ENCODE measurements around the gene GRB10. TPM values are rescaled to one million over a fixed set of nuclear protein-coding genes. Genes with fewer than 3 reads are reported as not detected.

GRB10 gene
- total RNA-seq, 5 donors from 2014 or later (not counting 1 experiment from before 2014, with no cell fraction given): 7.1 to 11.1 (median 10.1) TPM

- Mint-ChIP-seq H3K4me1 (peaks cover 0 to 7% (median 0%) of the 10 kb centered on the region in 3 donors), H3K4me3 (no peak overlapping the region), H3K9me3 (peaks cover 0 to 3% (median 0%) of the 10 kb centered on the region in 3 donors), H3K36me3 (no peaks in the 10 kb centered on the region), H3K27me3 (peaks cover 4 to 5% of the 10 kb centered on the region in 2 donors), H3K27ac (no peak overlapping the region)
- DNase-seq (no peak), ATAC-seq (replicated peaks in 1 of 4) (no peak)
- Histone ChIP-seq H3K9me3 (no peaks in the 10 kb centered on the region), H3K27me3 (replicated peaks in 1 of 2; ENCODE audit: control insufficient read depth in 2 of 2, extremely low read depth in 1 of 2, insufficient read depth in 2 of 2, low read length in 1 of 2) (peaks cover 0 to 5% of the 10 kb centered on the region in 2 experiments), H3K4me3 (ENCODE audit: control insufficient read depth in 1 of 2, extremely low read depth in 1 of 2, low read length in 1 of 2) (no peak overlapping the region), H3K27ac (ENCODE audit: low read length) (no peak overlapping the region), H3K36me3 (ENCODE audit: control insufficient read depth in 2 of 2, extremely low read depth in 1 of 2, insufficient read depth in 1 of 2, low read length in 1 of 2) (no peaks in the 10 kb centered on the region), H3K4me1 (ENCODE audit: control insufficient read depth in 1 of 2, extremely low read depth in 1 of 2, insufficient read depth in 2 of 2, low read length in 2 of 2) (no peaks in the 10 kb centered on the region)
- ChIA-PET POLR2A (no interaction called here), CTCF (no interaction called here)
- 71% methylated on average over 3 of the region's 3 CpGs for WGBS (ENCODE audit: insufficient coverage)
Observed at GRCh38 chr7:50814166-50814565, 31.5 kb upstream of the GRB10 start.

- Mint-ChIP-seq H3K4me3 (no peak overlapping the region), H3K27ac (no peak overlapping the region), H3K9me3 (peaks cover 0 to 3% (median 0%) of the 10 kb centered on the region in 3 donors), H3K36me3 (no peaks in the 10 kb centered on the region), H3K27me3 (peaks cover 4 to 7% of the 10 kb centered on the region in 2 donors), H3K4me1 (peaks cover 0 to 7% (median 0%) of the 10 kb centered on the region in 3 donors)
- H3K4me1 ChIP-seq (ENCODE audit: control insufficient read depth in 1 of 2, extremely low read depth in 1 of 2, insufficient read depth in 2 of 2, low read length in 2 of 2): no peaks in the 10 kb centered on the region
- no peaks in the 10 kb centered on the region for H3K36me3 ChIP-seq (ENCODE audit: control insufficient read depth in 2 of 2, extremely low read depth in 1 of 2, insufficient read depth in 1 of 2, low read length in 1 of 2)
- whole genome bisulfite sequencing (ENCODE audit: insufficient coverage): 86% methylated on average over 1 of the region's 1 CpG
- peaks cover 0 to 5% of the 10 kb centered on the region in 2 experiments for H3K27me3 ChIP-seq (replicated peaks in 1 of 2; ENCODE audit: control insufficient read depth in 2 of 2, extremely low read depth in 1 of 2, insufficient read depth in 2 of 2, low read length in 1 of 2)
- ChIA-PET CTCF (no interaction called here), POLR2A (no interaction called here)
- no peak overlapping the region for H3K27ac ChIP-seq (ENCODE audit: low read length)
- no peak overlapping the region for H3K4me3 ChIP-seq (ENCODE audit: control insufficient read depth in 1 of 2, extremely low read depth in 1 of 2, low read length in 1 of 2)
- no peak for DNase-seq
- ATAC-seq (replicated peaks in 1 of 4): no peak
- H3K9me3 ChIP-seq: no peaks in the 10 kb centered on the region
Observed at GRCh38 chr7:50812841-50813475, 30.3 kb upstream of the GRB10 start.

DNA sequence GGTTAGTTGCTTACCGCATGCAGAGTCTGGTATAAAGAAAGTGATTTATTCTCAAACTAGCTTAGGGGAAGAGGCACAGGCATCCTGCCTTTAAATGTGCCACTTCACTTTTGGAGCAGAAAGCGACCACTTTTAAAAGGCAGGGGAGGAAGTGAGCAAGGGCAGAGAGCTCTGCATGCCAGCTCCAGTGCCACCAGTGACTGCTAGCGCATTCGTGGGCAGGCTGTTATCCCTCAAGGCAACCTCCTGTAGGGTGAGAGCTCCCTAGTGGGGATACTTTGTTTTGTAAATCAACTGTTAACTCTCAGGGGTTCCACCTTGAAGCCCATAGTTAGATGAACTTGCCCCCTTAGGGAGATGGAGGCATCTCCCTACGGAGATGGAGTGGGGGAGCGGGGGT is 29.4 kb upstream of the GRB10 start:
- POLR2A ChIA-PET: no interaction called here
- H3K9me3 ChIP-seq: no peaks in the 10 kb centered on the region
- H3K4me3 ChIP-seq (ENCODE audit: control insufficient read depth in 1 of 2, extremely low read depth in 1 of 2, low read length in 1 of 2): no peak overlapping the region
- Mint-ChIP-seq H3K4me3 (no peak overlapping the region), H3K36me3 (no peaks in the 10 kb centered on the region), H3K4me1 (peaks cover 0 to 7% (median 0%) of the 10 kb centered on the region in 3 donors), H3K27ac (no peak overlapping the region), H3K27me3 (peaks cover 5 to 7% of the 10 kb centered on the region in 2 donors), H3K9me3 (peaks cover 0 to 3% (median 0%) of the 10 kb centered on the region in 3 donors)
- CTCF ChIA-PET: no interaction called here
- WGBS (ENCODE audit: insufficient coverage): 67% methylated on average over 3 of the region's 6 CpGs
- H3K27ac ChIP-seq (ENCODE audit: low read length): no peak overlapping the region
- no peaks in the 10 kb centered on the region for H3K36me3 ChIP-seq (ENCODE audit: control insufficient read depth in 2 of 2, extremely low read depth in 1 of 2, insufficient read depth in 1 of 2, low read length in 1 of 2)
- DNase-seq: no peak
- ATAC-seq (replicated peaks in 1 of 4): peak in 1 of 4 experiments; percentile 34
- H3K27me3 ChIP-seq (replicated peaks in 1 of 2; ENCODE audit: control insufficient read depth in 2 of 2, extremely low read depth in 1 of 2, insufficient read depth in 2 of 2, low read length in 1 of 2): peaks cover 0 to 5% of the 10 kb centered on the region in 2 experiments
- no peaks in the 10 kb centered on the region for H3K4me1 ChIP-seq (ENCODE audit: control insufficient read depth in 1 of 2, extremely low read depth in 1 of 2, insufficient read depth in 2 of 2, low read length in 2 of 2)

GRCh38 chr7:50808282-50808888 is 25.7 kb upstream of the GRB10 start:
- no peaks in the 10 kb centered on the region for H3K9me3 Mint-ChIP-seq
- H3K9me3 ChIP-seq: no peaks in the 10 kb centered on the region
- H3K4me3 Mint-ChIP-seq: no peak overlapping the region
- H3K4me3 ChIP-seq (ENCODE audit: control insufficient read depth in 1 of 2, extremely low read depth in 1 of 2, low read length in 1 of 2): no peak overlapping the region
- CTCF ChIA-PET: no interaction called here
- H3K36me3 ChIP-seq (ENCODE audit: control insufficient read depth in 2 of 2, extremely low read depth in 1 of 2, insufficient read depth in 1 of 2, low read length in 1 of 2): no peaks in the 10 kb centered on the region
- WGBS (ENCODE audit: insufficient coverage): 86% methylated on average over 14 of the region's 14 CpGs
- H3K27ac ChIP-seq (ENCODE audit: low read length): no peak overlapping the region
- H3K27me3 Mint-ChIP-seq: peaks cover 2 to 4% of the 10 kb centered on the region in 2 donors
- peaks cover 0 to 5% of the 10 kb centered on the region in 2 experiments for H3K27me3 ChIP-seq (replicated peaks in 1 of 2; ENCODE audit: control insufficient read depth in 2 of 2, extremely low read depth in 1 of 2, insufficient read depth in 2 of 2, low read length in 1 of 2)
- no peaks in the 10 kb centered on the region for H3K36me3 Mint-ChIP-seq
- DNase-seq: no peak
- ATAC-seq (replicated peaks in 1 of 4): no peak
- POLR2A ChIA-PET: no interaction called here
- H3K27ac Mint-ChIP-seq: no peak overlapping the region
- H3K4me1 ChIP-seq (ENCODE audit: control insufficient read depth in 1 of 2, extremely low read depth in 1 of 2, insufficient read depth in 2 of 2, low read length in 2 of 2): no peaks in the 10 kb centered on the region
- peaks cover 0 to 7% (median 0%) of the 10 kb centered on the region in 3 donors for H3K4me1 Mint-ChIP-seq

- CTCF ChIA-PET: no interaction called here
- Histone ChIP-seq H3K27me3 (replicated peaks in 1 of 2; ENCODE audit: control insufficient read depth in 2 of 2, extremely low read depth in 1 of 2, insufficient read depth in 2 of 2, low read length in 1 of 2) (peaks cover 0 to 5% of the 10 kb centered on the region in 2 experiments), H3K27ac (ENCODE audit: low read length) (no peak overlapping the region), H3K36me3 (ENCODE audit: control insufficient read depth in 2 of 2, extremely low read depth in 1 of 2, insufficient read depth in 1 of 2, low read length in 1 of 2) (no peaks in the 10 kb centered on the region), H3K4me3 (ENCODE audit: control insufficient read depth in 1 of 2, extremely low read depth in 1 of 2, low read length in 1 of 2) (no peak overlapping the region), H3K4me1 (ENCODE audit: control insufficient read depth in 1 of 2, extremely low read depth in 1 of 2, insufficient read depth in 2 of 2, low read length in 2 of 2) (no peaks in the 10 kb centered on the region), H3K9me3 (no peaks in the 10 kb centered on the region)
- Mint-ChIP-seq H3K9me3 (no peaks in the 10 kb centered on the region), H3K4me1 (peaks cover 0 to 5% (median 0%) of the 10 kb centered on the region in 3 donors), H3K27ac (no peak overlapping the region), H3K36me3 (no peaks in the 10 kb centered on the region), H3K27me3 (peaks cover 3 to 4% of the 10 kb centered on the region in 2 donors), H3K4me3 (no peak overlapping the region)
- ATAC-seq (replicated peaks in 1 of 4) (no peak), DNase-seq (no peak)
- POLR2A ChIA-PET: interaction anchor here in 1 of 2 donors (0.6 kb wide), 1 partner anchor 99 kb away, joined by 3 read pairs; no protein-coding TSS in a partner anchor
- 83% methylated on average over 9 of the region's 14 CpGs for WGBS (ENCODE audit: insufficient coverage)
Observed at GRCh38 chr7:50807026-50807730, 24.5 kb upstream of the GRB10 start.

- POLR2A ChIA-PET: no interaction called here
- no peak overlapping the region for H3K27ac ChIP-seq (ENCODE audit: low read length)
- H3K27me3 ChIP-seq (replicated peaks in 1 of 2; ENCODE audit: control insufficient read depth in 2 of 2, extremely low read depth in 1 of 2, insufficient read depth in 2 of 2, low read length in 1 of 2): peaks cover 0 to 5% of the 10 kb centered on the region in 2 experiments
- ATAC-seq (replicated peaks in 1 of 4) (no peak), DNase-seq (no peak)
- H3K36me3 ChIP-seq (ENCODE audit: control insufficient read depth in 2 of 2, extremely low read depth in 1 of 2, insufficient read depth in 1 of 2, low read length in 1 of 2): no peaks in the 10 kb centered on the region
- Mint-ChIP-seq H3K4me1 (no peaks in the 10 kb centered on the region), H3K36me3 (no peaks in the 10 kb centered on the region), H3K4me3 (no peak overlapping the region), H3K27ac (no peak overlapping the region), H3K9me3 (no peaks in the 10 kb centered on the region), H3K27me3 (peaks cover 4 to 8% of the 10 kb centered on the region in 2 donors)
- no peaks in the 10 kb centered on the region for H3K4me1 ChIP-seq (ENCODE audit: control insufficient read depth in 1 of 2, extremely low read depth in 1 of 2, insufficient read depth in 2 of 2, low read length in 2 of 2)
- no peaks in the 10 kb centered on the region for H3K9me3 ChIP-seq
- CTCF ChIA-PET: interaction anchor here in 1 of 2 donors (0.6 kb wide), 1 partner anchor 155 kb away, joined by 3 read pairs; no protein-coding TSS in a partner anchor
- WGBS (ENCODE audit: insufficient coverage): 66% methylated on average over 8 of the region's 9 CpGs
- H3K4me3 ChIP-seq (ENCODE audit: control insufficient read depth in 1 of 2, extremely low read depth in 1 of 2, low read length in 1 of 2): no peak overlapping the region
Observed at GRCh38 chr7:50806143-50806542, 23.4 kb upstream of the GRB10 start.
